HepG2 (cell line): ENCODE results near the gene ZMYM4. TPM values are rescaled to one million over a fixed set of nuclear protein-coding genes. Genes with fewer than 3 reads are reported as not detected.

ENCODE experiments used
- ATAC-seq: fragments of 200-7000 bp; cut with Tn5 transposase; 3 replicates; pipeline ENCODE4 v1.9.1; 2020; ENCODE audit warnings: mild to moderate bottlenecking, moderate library complexity
- BruUV-seq: library from RNA; stranded (reverse); fragments of 400-500 nt; replicated peaks from 2 replicates; lab custom pipeline; 2021; lab: Mats Ljungman, UMichigan
- CTCF ChIA-PET: fragments of 300-600 bp; formaldehyde crosslinking; extraction: SDS; loops from one replicate; lab custom pipeline; 2021; ENCODE audit warnings: low total read pairs, inconsistent platforms, low intra/inter-chr PET ratio; lab: Yijun Ruan, JAX
- POLR2A ChIA-PET: fragments of 350-600 bp; sonication (Branson Sonifier 250); formaldehyde crosslinking; loops from one replicate; lab custom pipeline; 2020; ENCODE audit warnings: antibody characterized with exemption, inconsistent platforms; lab: Yijun Ruan, JAX
- DNase-seq: peaks from one replicate; pipeline ENCODE4 v3.0.0-alpha.2; 2015; ENCODE audit warnings: low spot score
- FAIRE-seq: peaks from 3 replicates; lab custom pipeline; 2011; peaks lifted over from hg19 to GRCh38; lab: Jason Lieb, UNC
- H2AFZ ChIP-seq: one replicate; pipeline ENCODE4 v1.6.1; 2011; ENCODE audit warnings: low read length, inconsistent platforms
- H3K27ac ChIP-seq: fragments of 300-600 bp; 3 replicates; pipeline ENCODE4 v1.8.0; 2011; ENCODE audit warnings: mixed run types, mild to moderate bottlenecking, mixed read lengths, low read length, inconsistent platforms; ENCODE audit not compliant: insufficient read depth; ENCODE audit errors: extremely low read length
- H3K27me3 ChIP-seq, 2 experiments: fragments of 200-600 bp in 1 of 2; 2 replicates in 1 of 2; 3 replicates in 1 of 2; pipeline versions ENCODE4 v1.6.0 to v1.8.0; 2011; ENCODE audit warnings: low read length in 2 of 2, mild to moderate bottlenecking in 2 of 2, moderate library complexity in 2 of 2, inconsistent platforms in 1 of 2; ENCODE audit not compliant: insufficient read depth in 2 of 2, control insufficient read depth in 1 of 2
- H3K36me3 ChIP-seq, 2 experiments: fragments of 200-600 bp in 1 of 2; replicated peaks in 1 of 2; 2 replicates in 1 of 2; 3 replicates in 1 of 2; pipeline versions ENCODE4 v1.5.1 to v1.8.0; 2011; ENCODE audit warnings: low read length in 2 of 2, inconsistent platforms in 1 of 2; ENCODE audit not compliant: insufficient read depth in 2 of 2, control insufficient read depth in 1 of 2
- H3K4me1 ChIP-seq: 2 replicates; pipeline ENCODE4 v1.5.1; 2012; ENCODE audit warnings: low read length, inconsistent platforms; ENCODE audit not compliant: insufficient read depth
- H3K4me2 ChIP-seq: 2 replicates; pipeline ENCODE4 v1.6.0; 2011; ENCODE audit warnings: low read depth, low read length, inconsistent platforms
- H3K4me3 ChIP-seq, 3 experiments: fragments of 200-600 bp in 1 of 3; sonication (generic), shearing (Covaris generic) in 1 of 3; replicated peaks in 1 of 3; 2 replicates each; pipeline ENCODE4 v1.5.1; 2011 to 2016; ENCODE audit warnings: low read length in 3 of 3, inconsistent platforms in 2 of 3, low read depth in 2 of 3, mild to moderate bottlenecking in 2 of 3, control low read depth in 1 of 3, mixed read lengths in 1 of 3; ENCODE audit not compliant: insufficient read depth in 1 of 3
- H3K79me2 ChIP-seq: one replicate; pipeline ENCODE4 v1.6.1; 2011; ENCODE audit warnings: low read length, inconsistent platforms; ENCODE audit not compliant: insufficient read depth
- H3K9ac ChIP-seq: 2 replicates; pipeline ENCODE4 v1.6.0; 2011; ENCODE audit warnings: mild to moderate bottlenecking, low read depth, low read length, inconsistent platforms; ENCODE audit not compliant: insufficient read depth
- H3K9me3 ChIP-seq: 2 replicates; pipeline ENCODE4 v1.5.1; 2012; ENCODE audit warnings: mild to moderate bottlenecking, low read length
- H4K20me1 ChIP-seq: 2 replicates; pipeline ENCODE4 v1.6.0; 2011; ENCODE audit warnings: inconsistent platforms, mild to moderate bottlenecking, low read length, moderate library complexity; ENCODE audit not compliant: insufficient read depth
- CAMTA2 ChIP-seq: sonication (generic); formaldehyde crosslinking; IDR thresholded peaks from 2 replicates; pipeline ENCODE4 v1.4.0; 2020; ENCODE audit warnings: mild to moderate bottlenecking, missing genetic modification reagents, borderline replicate concordance
- DPF2 ChIP-seq: sonication (generic); formaldehyde crosslinking; IDR thresholded peaks from 2 replicates; pipeline ENCODE4 v1.4.0; 2020; ENCODE audit warnings: mild to moderate bottlenecking, low read depth, missing genetic modification reagents, borderline replicate concordance
- ELF4 ChIP-seq: sonication (generic); formaldehyde crosslinking; IDR thresholded peaks from 2 replicates; pipeline ENCODE4 v1.5.0; 2020; ENCODE audit warnings: missing genetic modification reagents, mild to moderate bottlenecking, moderate library complexity, borderline replicate concordance
- ETV5 ChIP-seq: IDR thresholded peaks from 2 replicates; pipeline ENCODE4 v1.6.1; 2018; ENCODE audit warnings: missing biosample characterization, missing genetic modification reagents, inconsistent platforms, borderline replicate concordance
- GPN1 ChIP-seq: sonication (generic); formaldehyde crosslinking; IDR thresholded peaks from 2 replicates; pipeline ENCODE4 v1.5.1; 2020; ENCODE audit warnings: missing genetic modification reagents, borderline replicate concordance
- JUND ChIP-seq: sonication (generic); formaldehyde crosslinking; IDR thresholded peaks from 2 replicates; pipeline ENCODE4 v1.8.0; 2022; ENCODE audit warnings: mild to moderate bottlenecking, missing genetic modification reagents
- KAT7 ChIP-seq: IDR thresholded peaks from 2 replicates; pipeline ENCODE4 v1.6.1; 2018; ENCODE audit warnings: borderline replicate concordance, missing compliant biosample characterization
- MAFF ChIP-seq: IDR thresholded peaks from 2 replicates; pipeline ENCODE4 v1.6.1; 2011; ENCODE audit warnings: low read depth, low read length, improper control_type of control experiment
- MAX ChIP-seq: IDR thresholded peaks from 2 replicates; pipeline ENCODE4 v1.6.1; 2012; ENCODE audit warnings: inconsistent platforms
- MED1 ChIP-seq: sonication (generic); formaldehyde crosslinking; IDR thresholded peaks from 2 replicates; pipeline ENCODE4 v1.4.0; 2020; ENCODE audit warnings: missing genetic modification reagents
- PCBP2 ChIP-seq: fragments of 200-400 bp; formaldehyde crosslinking; optimal IDR thresholded peaks from 2 replicates; pipeline ENCODE3; 2018; ENCODE audit warnings: low read length, low read depth; ENCODE audit not compliant: poor library complexity, severe bottlenecking
- SMAD1 ChIP-seq: sonication (generic); formaldehyde crosslinking; IDR thresholded peaks from 2 replicates; pipeline ENCODE4 v1.4.0; 2020; ENCODE audit warnings: missing genetic modification reagents, low read depth, mild to moderate bottlenecking, borderline replicate concordance
- THAP11 ChIP-seq: IDR thresholded peaks from 2 replicates; pipeline ENCODE4 v1.6.1; 2016; ENCODE audit warnings: missing biosample characterization, missing genetic modification reagents
- THAP9 ChIP-seq: sonication (generic); formaldehyde crosslinking; IDR thresholded peaks from 2 replicates; pipeline ENCODE4; 2020; ENCODE audit warnings: missing genetic modification reagents, mild to moderate bottlenecking, borderline replicate concordance
- ZNF737 ChIP-seq: sonication (generic); formaldehyde crosslinking; IDR thresholded peaks from 2 replicates; pipeline ENCODE4 v1.5.0; 2020; ENCODE audit warnings: missing genetic modification reagents, mild to moderate bottlenecking, borderline replicate concordance
- ZNF792 ChIP-seq: IDR thresholded peaks from 2 replicates; pipeline ENCODE4 v1.6.1; 2016
- ZSCAN25 ChIP-seq: sonication (generic); formaldehyde crosslinking; IDR thresholded peaks from 2 replicates; pipeline ENCODE4 v1.8.0; 2022; ENCODE audit warnings: mild to moderate bottlenecking, missing genetic modification reagents
- WGBS: methylation state at CpG from one replicate; pipeline ENCODE4 v1.1.6; 2017; ENCODE audit warnings: low lambda C conversion rate; 5-methylcytosine and 5-hydroxymethylcytosine counted together
- in situ Hi-C: cut with HindIII; loops from 2 replicates; pipeline ENCODE4 v1.10.0; 2017; ENCODE audit warnings: low pct_unique_long_range_greater_than_20kb; ENCODE audit not compliant: extremely low pct_ligation_motif_present
- intact Hi-C: fragments of 100-400 bp; cut with micrococcal nuclease; formaldehyde crosslinking; loops from one replicate; pipeline ENCODE4 v1.10.0; 2022; ENCODE audit not compliant: unreplicated experiment
- polyA plus RNA-seq, 8 experiments: library from polyadenylated mRNA; depleted of rRNA in 3 of 8; stranded (reverse) in 7 of 8; unstranded in 1 of 8; fragments of >200 nt; fragmentation: Illumina TruSeq in 4 of 8; extraction: Trizol in 4 of 8; gene quantifications; 2 replicates each; pipeline versions ENCODE4 v1.2.1 to v1.2.3, GENCODE V29; 2011 to 2016; ENCODE audit warnings: low read depth in 4 of 8, missing spikeins in 1 of 8, mixed read lengths in 1 of 8; ENCODE audit not compliant: insufficient read depth in 1 of 8
- total RNA-seq, 5 experiments: library from RNA; depleted of rRNA; stranded (reverse); fragments of >200 nt; fragmentation: Illumina TruSeq; extraction: Trizol; gene quantifications; 2 replicates each; pipeline ENCODE4 v1.2.3, GENCODE V29; 2016; ENCODE audit warnings: low read depth in 1 of 5

The ZMYM4 gene
- total and polyA plus RNA-seq, 2 of the 13 experiments (the other 11 are each of a cell fraction or from before 2014, with no cell fraction given), result 13.9 to 37.6 TPM

GRCh38 chr1:35367914-35368313, 99.4 kb downstream of the ZMYM4 start:
- intact Hi-C loops, result no loop called here
- H3K27me3 ChIP-seq, result no peaks in the 10 kb centered on the region
- H3K4me2 ChIP-seq, result no peak overlapping the region
- H3K27ac ChIP-seq, result no peak overlapping the region
- no peak overlapping the region for H2AFZ ChIP-seq
- ChIA-PET POLR2A (no interaction called here), CTCF (no interaction called here)
- TF ChIP-seq SMAD1, result no peak
- TF ChIP-seq MAX, result no peak
- no peak for TF ChIP-seq DPF2 (CRISPR knock-in tag)
- no peak for TF ChIP-seq MAFF
- no peak for TF ChIP-seq MED1 (CRISPR knock-in tag)
- TF ChIP-seq ZNF737 (CRISPR knock-in tag), result no peak
- TF ChIP-seq, all 625 proteins: peak for 0
- H3K79me2 ChIP-seq, result no peaks in the 10 kb centered on the region
- ATAC-seq (no peak), DNase-seq (no peak), FAIRE-seq (no peak)
- H3K9ac ChIP-seq, result no peak overlapping the region
- H4K20me1 ChIP-seq, result no peaks in the 10 kb centered on the region
- no peaks in the 10 kb centered on the region for H3K9me3 ChIP-seq
- WGBS, result 98% methylated on average over 2 of the region's 2 CpGs
- in situ Hi-C loops, result no loop called here
- peaks cover 3 to 15% of the 10 kb centered on the region in 2 experiments; a peak in 4 of 5 replicates for H3K36me3 ChIP-seq
- H3K4me3 ChIP-seq, result no peak overlapping the region
- no TSS peak for BruUV-seq
- no peaks in the 10 kb centered on the region for H3K4me1 ChIP-seq

- Histone ChIP-seq H3K9me3 (no peaks in the 10 kb centered on the region), H3K36me3 (no peaks in the 10 kb centered on the region; a peak in 1 of 5 replicates), H3K4me1 (no peaks in the 10 kb centered on the region), H3K79me2 (no peaks in the 10 kb centered on the region), H3K4me2 (no peak overlapping the region), H3K27ac (no peak overlapping the region), H3K27me3 (no peaks in the 10 kb centered on the region), H3K9ac (no peak overlapping the region), H4K20me1 (no peaks in the 10 kb centered on the region), H3K4me3 (no peak overlapping the region), H2AFZ (no peak overlapping the region)
- POLR2A ChIA-PET, result no interaction called here
- BruUV-seq, result no TSS peak
- in situ Hi-C loops (no loop called here), intact Hi-C loops (no loop called here)
- ATAC-seq (no peak), DNase-seq (no peak), FAIRE-seq (no peak)
- CTCF ChIA-PET, result no interaction called here
- 94% methylated on average over 4 of the region's 4 CpGs for WGBS
- TF ChIP-seq THAP9 (CRISPR knock-in tag), result no peak
- TF ChIP-seq ELF4 (CRISPR knock-in tag), result no peak
- TF ChIP-seq GPN1 (CRISPR knock-in tag), result no peak
- TF ChIP-seq ZNF737 (CRISPR knock-in tag), result no peak
- no peak for TF ChIP-seq PCBP2
- TF ChIP-seq JUND (CRISPR knock-in tag), result no peak
- TF ChIP-seq THAP11 (CRISPR knock-in tag), result no peak
- TF ChIP-seq ZNF792 (CRISPR knock-in tag), result no peak
- TF ChIP-seq KAT7 (CRISPR knock-in tag), result no peak
- no peak for TF ChIP-seq CAMTA2 (CRISPR knock-in tag)
- no peak for TF ChIP-seq ETV5 (CRISPR knock-in tag)
- TF ChIP-seq ZSCAN25, result no peak
Observed at GRCh38 chr1:35369922-35370671, 101.6 kb downstream of the ZMYM4 start.
